ENCODE measurements around the gene HYAL4. TPM values are rescaled to one million over a fixed set of nuclear protein-coding genes. Genes with fewer than 3 reads are reported as not detected.

The HYAL4 gene
- total and polyA plus RNA-seq, 2 of the 13 experiments (the other 11 are each of a cell fraction or from before 2014, with no cell fraction given), result not detected

GRCh38 chr7:123916240-123916724, 71.3 kb downstream of the HYAL4 start:
- Histone ChIP-seq H4K20me1 (ENCODE audit: insufficient read depth, low read length) (no peaks in the 10 kb centered on the region), H3K4me2 (ENCODE audit: low read depth, low read length) (no peak overlapping the region), H3K79me2 (ENCODE audit: insufficient read depth, low read length) (no peaks in the 10 kb centered on the region), H2AFZ (ENCODE audit: low read length) (no peak overlapping the region), H3K9ac (ENCODE audit: insufficient read depth, low read depth, low read length) (no peak overlapping the region), H3K36me3 (replicated peaks in 1 of 2; ENCODE audit: control insufficient read depth in 1 of 2, insufficient read depth in 2 of 2, low read length in 2 of 2) (no peaks in the 10 kb centered on the region), H3K27ac (ENCODE audit: extremely low read length, insufficient read depth, low read length) (no peak overlapping the region), H3K4me3 (replicated peaks in 1 of 3; ENCODE audit: insufficient read depth in 1 of 3, low read depth in 2 of 3, low read length in 3 of 3) (no peak overlapping the region), H3K4me1 (ENCODE audit: insufficient read depth, low read length) (no peaks in the 10 kb centered on the region), H3K9me3 (ENCODE audit: low read length) (no peaks in the 10 kb centered on the region), H3K27me3 (ENCODE audit: control insufficient read depth in 1 of 2, insufficient read depth in 2 of 2, low read length in 2 of 2) (no peaks in the 10 kb centered on the region)
- FAIRE-seq (no peak), ATAC-seq (peak; percentile 53; the same call in 2 of the 3 replicates), DNase-seq (ENCODE audit: low spot score) (peak; percentile 13)
- 32% methylated on average over 2 of the region's 2 CpGs for WGBS (ENCODE audit: low lambda C conversion rate)
- CTCF ChIA-PET (ENCODE audit: low intra/inter-chr PET ratio, low total read pairs), result interaction anchor here (0.6 kb wide), 1 partner anchor 281 kb away, joined by 3 read pairs; no protein-coding TSS in a partner anchor
- BruUV-seq (replicated peaks), result no TSS peak
- no peak for TF ChIP-seq REXO4 (CRISPR knock-in tag; IDR thresholded peaks at IDR 0.05; ENCODE audit: borderline replicate concordance)
- TF ChIP-seq BRF2 (CRISPR knock-in tag; IDR thresholded peaks at IDR 0.05), result no peak
- no peak for TF ChIP-seq NCOA2 (CRISPR knock-in tag; IDR thresholded peaks at IDR 0.05)
- TF ChIP-seq CTCF (CRISPR knock-in tag; IDR thresholded peaks at IDR 0.05), result peak; percentile 32
- TF ChIP-seq IRF9 (CRISPR knock-in tag; IDR thresholded peaks at IDR 0.05; ENCODE audit: borderline replicate concordance), result no peak
- peak; percentile 24; the same call in 1 of the 2 replicates for TF ChIP-seq STAG1 (CRISPR knock-in tag; IDR thresholded peaks at IDR 0.05)
- intact Hi-C loops (cut with micrococcal nuclease; ENCODE audit: unreplicated experiment), result no loop called here
- POLR2A ChIA-PET, result no interaction called here
- in situ Hi-C loops (cut with HindIII; ENCODE audit: extremely low pct_ligation_motif_present, low pct_unique_long_range_greater_than_20kb), result no loop called here
